GM18520 (cell line): ENCODE data around the gene PTTG1IP.

Experiments used
- ATAC-seq: cut with Tn5 transposase; IDR thresholded peaks from one replicate; pipeline ENCODE4 v1.9.1; 2021; ENCODE audit not compliant: unreplicated experiment

The PTTG1IP gene

GRCh38 chr21:44803651-44804050, 69.8 kb downstream of the PTTG1IP start:
- no peak for ATAC-seq

- ATAC-seq, result no peak
Measured at GRCh38 chr21:44802396-44803153, 70.9 kb downstream of the PTTG1IP start.

- ATAC-seq, result peak; percentile 66
Measured at GRCh38 chr21:44801468-44802395, 71.8 kb downstream of the PTTG1IP start, which contains the start of gene UBE2G2. Gene UBE2G2 (minus strand): TSS chr21:44801820. CDS start chr21:44801748, 72 bp downstream.

GRCh38 chr21:44800971-44801467, 72.5 kb downstream of the PTTG1IP start:
- no peak for ATAC-seq

GRCh38 chr21:44800103-44800502, 73.4 kb downstream of the PTTG1IP start:
- ATAC-seq, result no peak

GRCh38 chr21:44799646-44800045, 73.8 kb downstream of the PTTG1IP start:
- no peak for ATAC-seq
